ENCODE measurements around the gene IGF2.

The IGF2 gene

DNA sequence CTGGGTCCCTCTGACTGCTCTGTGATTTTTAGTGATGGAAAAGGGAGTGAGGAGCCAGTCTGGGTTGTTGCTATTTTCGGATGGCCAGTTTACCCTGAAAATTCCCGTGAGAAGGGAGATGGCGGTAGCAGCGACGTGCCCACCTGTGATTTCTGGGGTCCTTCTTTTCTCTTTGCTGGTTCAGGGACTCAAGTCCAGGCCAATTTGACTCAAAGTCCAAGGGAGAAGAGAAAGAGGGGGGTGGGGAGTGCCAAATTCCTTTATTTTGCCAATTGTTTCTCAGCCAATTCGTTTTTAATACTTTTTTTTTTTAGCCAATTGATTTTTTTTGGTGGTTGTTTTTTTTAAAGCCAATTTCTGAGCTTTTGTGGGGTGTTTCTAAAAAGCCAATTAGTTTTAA, 6.9 kb downstream of the IGF2 start:
- H3K4me3 ChIP-seq (replicated peaks; ENCODE audit: low read depth, low read length): no peak overlapping the region
- no peak for DNase-seq (ENCODE audit: extremely low read depth, low read depth)
- TF ChIP-seq, protein P1, sequence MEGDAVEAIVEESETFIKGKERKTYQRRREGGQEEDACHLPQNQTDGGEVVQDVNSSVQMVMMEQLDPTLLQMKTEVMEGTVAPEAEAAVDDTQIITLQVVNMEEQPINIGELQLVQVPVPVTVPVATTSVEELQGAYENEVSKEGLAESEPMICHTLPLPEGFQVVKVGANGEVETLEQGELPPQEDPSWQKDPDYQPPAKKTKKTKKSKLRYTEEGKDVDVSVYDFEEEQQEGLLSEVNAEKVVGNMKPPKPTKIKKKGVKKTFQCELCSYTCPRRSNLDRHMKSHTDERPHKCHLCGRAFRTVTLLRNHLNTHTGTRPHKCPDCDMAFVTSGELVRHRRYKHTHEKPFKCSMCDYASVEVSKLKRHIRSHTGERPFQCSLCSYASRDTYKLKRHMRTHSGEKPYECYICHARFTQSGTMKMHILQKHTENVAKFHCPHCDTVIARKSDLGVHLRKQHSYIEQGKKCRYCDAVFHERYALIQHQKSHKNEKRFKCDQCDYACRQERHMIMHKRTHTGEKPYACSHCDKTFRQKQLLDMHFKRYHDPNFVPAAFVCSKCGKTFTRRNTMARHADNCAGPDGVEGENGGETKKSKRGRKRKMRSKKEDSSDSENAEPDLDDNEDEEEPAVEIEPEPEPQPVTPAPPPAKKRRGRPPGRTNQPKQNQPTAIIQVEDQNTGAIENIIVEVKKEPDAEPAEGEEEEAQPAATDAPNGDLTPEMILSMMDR (IDR thresholded peaks at IDR 0.05; ENCODE audit: low read depth, low read length, missing control alignments): no peak

GRCh38 chr11:2131371-2132236, 7.6 kb downstream of the IGF2 start:
- TF ChIP-seq, protein P1 (IDR thresholded peaks at IDR 0.05; ENCODE audit: low read depth, low read length, missing control alignments): no peak
- H3K4me3 ChIP-seq (replicated peaks; ENCODE audit: low read depth, low read length): no peak overlapping the region
- no peak for DNase-seq (ENCODE audit: extremely low read depth, low read depth)

GRCh38 chr11:2130881-2131352, 8.3 kb downstream of the IGF2 start:
- TF ChIP-seq, protein P1 (IDR thresholded peaks at IDR 0.05; ENCODE audit: low read depth, low read length, missing control alignments): no peak
- no peak for DNase-seq (ENCODE audit: extremely low read depth, low read depth)
- H3K4me3 ChIP-seq (replicated peaks; ENCODE audit: low read depth, low read length): no peak overlapping the region

GRCh38 chr11:2129699-2130366, 9.4 kb downstream of the IGF2 start:
- DNase-seq (ENCODE audit: extremely low read depth, low read depth): no peak
- H3K4me3 ChIP-seq (replicated peaks; ENCODE audit: low read depth, low read length): no peak overlapping the region
- TF ChIP-seq, protein P1 (IDR thresholded peaks at IDR 0.05; ENCODE audit: low read depth, low read length, missing control alignments): no peak

GRCh38 chr11:2129308-2129698, 9.9 kb downstream of the IGF2 start:
- no peak for DNase-seq (ENCODE audit: extremely low read depth, low read depth)
- TF ChIP-seq, protein P1 (IDR thresholded peaks at IDR 0.05; ENCODE audit: low read depth, low read length, missing control alignments): no peak
- H3K4me3 ChIP-seq (replicated peaks; ENCODE audit: low read depth, low read length): no peak overlapping the region

DNA sequence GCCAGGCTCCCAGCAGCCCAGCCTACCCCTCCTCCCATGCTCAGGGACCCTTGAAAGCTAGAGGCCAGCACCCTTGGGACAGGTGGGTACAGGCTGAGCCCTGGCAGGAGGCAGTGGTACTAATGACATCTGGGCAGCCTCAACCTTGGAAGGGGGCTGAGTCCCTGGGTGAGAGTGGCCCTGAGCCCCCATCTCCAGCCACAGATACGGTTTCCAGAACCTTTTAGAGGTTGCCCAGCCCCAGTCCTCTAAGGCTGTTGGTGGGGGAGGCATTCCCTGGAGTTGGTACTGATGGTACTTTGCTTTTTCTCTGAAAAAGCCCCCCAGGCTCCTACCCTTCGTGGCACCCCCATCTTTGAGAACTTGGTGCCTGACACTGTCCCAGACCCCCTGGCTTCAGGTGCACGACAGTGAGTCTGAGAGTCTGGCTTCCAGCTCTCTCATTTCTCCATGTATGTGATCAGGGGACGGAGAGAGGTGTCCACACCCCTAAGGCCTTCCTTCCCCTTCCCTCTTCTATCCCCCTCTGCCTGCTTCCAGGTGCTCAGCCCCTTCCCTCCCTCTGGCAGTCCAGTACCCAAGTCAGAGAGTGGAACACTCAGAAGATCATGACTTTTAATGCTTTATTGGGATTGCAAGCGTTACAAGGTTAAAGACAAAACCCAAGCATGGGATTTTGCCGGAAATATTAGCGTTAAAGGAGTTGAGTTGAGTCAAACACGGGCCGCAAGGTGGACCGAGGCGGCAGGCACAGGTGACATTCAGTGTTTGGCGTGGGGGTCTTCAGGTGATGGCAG, 10.5 kb downstream of the IGF2 start:
- TF ChIP-seq, protein P1 (IDR thresholded peaks at IDR 0.05; ENCODE audit: low read depth, low read length, missing control alignments): no peak
- DNase-seq (ENCODE audit: extremely low read depth, low read depth): no peak
- H3K4me3 ChIP-seq (replicated peaks; ENCODE audit: low read depth, low read length): no peak overlapping the region
